OCI-LY7 (cell line): Measurements from ENCODE around the gene SERGEF. TPM values are rescaled to one million over a fixed set of nuclear protein-coding genes. Genes with fewer than 3 reads are reported as not detected.

Experiments
- BruUV-seq: library from RNA; stranded (reverse); fragments of 400-500 nt; replicated peaks from 2 replicates; lab custom pipeline; 2021; lab: Mats Ljungman, UMichigan
- CTCF ChIA-PET: fragments of 300-600 bp; sonication (Branson Sonifier 250); formaldehyde crosslinking; loops from one replicate; lab custom pipeline; 2022; ENCODE audit warnings: antibody characterized with exemption; ENCODE audit not compliant: unreplicated experiment; lab: Charles Lee
- POLR2A ChIA-PET: fragments of 300-600 bp; sonication (Branson Sonifier 250); formaldehyde crosslinking; loops from one replicate; lab custom pipeline; 2022; ENCODE audit warnings: antibody characterized with exemption; lab: Charles Lee
- DNase-seq: peaks from one replicate; pipeline ENCODE4 v3.0.0-alpha.2; 2015; ENCODE audit warnings: low spot score
- H2AFZ ChIP-seq: fragments of 200-600 bp; sonication (generic), shearing (Covaris generic); 2 replicates; pipeline ENCODE4 v1.6.1; 2014; ENCODE audit warnings: mild to moderate bottlenecking, antibody characterized with exemption, low read length, moderate library complexity
- H3K27ac ChIP-seq: fragments of 200-600 bp; sonication (generic); 2 replicates; pipeline ENCODE4 v1.5.1; 2014; ENCODE audit warnings: mixed run types, low read depth, mild to moderate bottlenecking, moderate library complexity, low read length, inconsistent platforms; ENCODE audit not compliant: poor library complexity, severe bottlenecking
- H3K36me3 ChIP-seq: fragments of 200-600 bp; sonication (generic); 2 replicates; pipeline ENCODE4 v1.6.1; 2014; ENCODE audit warnings: mild to moderate bottlenecking, antibody characterized with exemption, low read length, moderate library complexity, mixed read lengths; ENCODE audit not compliant: insufficient read depth
- H3K4me1 ChIP-seq: fragments of 200-600 bp; sonication (generic); 2 replicates; pipeline ENCODE4 v1.5.1; 2014; ENCODE audit warnings: mild to moderate bottlenecking, low read length; ENCODE audit not compliant: insufficient read depth, poor library complexity, severe bottlenecking
- H3K4me2 ChIP-seq: fragments of 200-600 bp; sonication (generic); 2 replicates; pipeline ENCODE4 v1.6.1; 2014; ENCODE audit warnings: mild to moderate bottlenecking, low read length
- H3K4me3 ChIP-seq: fragments of 200-600 bp; sonication (generic); 2 replicates; pipeline ENCODE4 v1.5.1; 2014; ENCODE audit warnings: mild to moderate bottlenecking, low read depth, low read length; ENCODE audit not compliant: poor library complexity, severe bottlenecking
- H3K79me2 ChIP-seq: fragments of 200-600 bp; sonication (generic); 2 replicates; pipeline ENCODE4 v1.6.1; 2016; ENCODE audit warnings: low read depth, mild to moderate bottlenecking, low read length, moderate library complexity, mixed read lengths; ENCODE audit not compliant: insufficient read depth
- H3K9me2 ChIP-seq: fragments of 200-600 bp; sonication (generic); 2 replicates; pipeline ENCODE4 v1.6.1; 2016; ENCODE audit warnings: mild to moderate bottlenecking, low read length, mixed read lengths; ENCODE audit not compliant: insufficient read depth
- H3K9me3 ChIP-seq: fragments of 200-600 bp; sonication (generic); 2 replicates; pipeline ENCODE4 v1.6.1; 2014; ENCODE audit warnings: mild to moderate bottlenecking, mixed run types, low read length, mixed read lengths
- H4K20me1 ChIP-seq: fragments of 200-600 bp; sonication (generic); 2 replicates; pipeline ENCODE4 v1.6.1; 2014; ENCODE audit warnings: mild to moderate bottlenecking, antibody characterized with exemption, low read length, moderate library complexity, mixed read lengths; ENCODE audit not compliant: insufficient read depth
- CTCF ChIP-seq: fragments of 200-600 bp; sonication (generic); conservative IDR thresholded peaks from 2 replicates; pipeline ENCODE4 v1.5.1; 2014; ENCODE audit warnings: mild to moderate bottlenecking, antibody characterized with exemption, low read length, moderate library complexity, mixed read lengths
- EZH2phosphoT487 ChIP-seq: fragments of 200-600 bp; sonication (generic); IDR thresholded peaks from 2 replicates; pipeline ENCODE4 v1.6.1; 2018; ENCODE audit warnings: low read depth, borderline replicate concordance, mild to moderate bottlenecking, mixed run types, antibody characterized with exemption, low read length, moderate library complexity, mixed read lengths
- intact Hi-C: fragments of 100-400 bp; cut with micrococcal nuclease; formaldehyde crosslinking; loops from one replicate; pipeline ENCODE4 v1.10.0; 2022; ENCODE audit not compliant: unreplicated experiment
- total RNA-seq, 2 experiments: library from RNA; depleted of rRNA in 1 of 2; stranded (reverse); fragments of >200 nt in 1 of 2; shearing (Covaris generic) in 1 of 2; gene quantifications; 2 replicates each; pipeline ENCODE4 v1.2.3, GENCODE V29; 2014 to 2022

The SERGEF gene
- total RNA-seq, 2 experiments from 2014 or later = 35.4 to 42.2 TPM

- H3K4me2 ChIP-seq = no peak overlapping the region
- no peaks in the 10 kb centered on the region for H3K79me2 ChIP-seq
- TF ChIP-seq EZH2phosphoT487 = no peak
- TF ChIP-seq CTCF = no peak
- H3K27ac ChIP-seq = no peak overlapping the region
- ChIA-PET POLR2A (no interaction called here), CTCF (no interaction called here)
- no TSS peak for BruUV-seq
- no peaks in the 10 kb centered on the region for H3K9me3 ChIP-seq
- no peaks in the 10 kb centered on the region for H3K9me2 ChIP-seq
- H2AFZ ChIP-seq = no peak overlapping the region
- H4K20me1 ChIP-seq = no peaks in the 10 kb centered on the region
- intact Hi-C loops = no loop called here
- DNase-seq = no peak
- peaks cover 4% of the 10 kb centered on the region for H3K4me1 ChIP-seq
- H3K4me3 ChIP-seq = no peak overlapping the region
- H3K36me3 ChIP-seq = peaks cover 53% of the 10 kb centered on the region
These were observed 29.3 kb downstream of the SERGEF start for GRCh38 chr11:17983569-17983968.

GRCh38 chr11:17979770-17980371 is 33.0 kb downstream of the SERGEF start:
- peaks cover 16% of the 10 kb centered on the region for H3K36me3 ChIP-seq
- H3K9me3 ChIP-seq = no peaks in the 10 kb centered on the region
- peak; percentile 55 for DNase-seq
- intact Hi-C loops = loop anchor here (1.0 kb wide), 2 partner anchors 249 to 381 kb away; no protein-coding TSS in a partner anchor
- no peaks in the 10 kb centered on the region for H3K79me2 ChIP-seq
- H3K9me2 ChIP-seq = no peaks in the 10 kb centered on the region
- no peak overlapping the region for H3K4me3 ChIP-seq
- H3K4me1 ChIP-seq = no peaks in the 10 kb centered on the region
- TF ChIP-seq EZH2phosphoT487 = no peak
- TF ChIP-seq CTCF = peak; percentile 92
- no TSS peak for BruUV-seq
- ChIA-PET POLR2A (interaction anchor here (2.1 kb wide), 1 partner anchor 14 kb away, joined by 5 read pairs; no protein-coding TSS in a partner anchor), CTCF (interaction anchor here (2.1 kb wide), 1 partner anchor 248 kb away, joined by 14 read pairs; no protein-coding TSS in a partner anchor)
- H4K20me1 ChIP-seq = no peaks in the 10 kb centered on the region
- no peak overlapping the region for H3K27ac ChIP-seq
- no peak overlapping the region for H3K4me2 ChIP-seq
- no peak overlapping the region for H2AFZ ChIP-seq
